ENCODE measurements around the gene CERK. TPM values are rescaled to one million over a fixed set of nuclear protein-coding genes. Genes with fewer than 3 reads are reported as not detected.

Gene CERK
- total RNA-seq, 1 donor from 2014 or later, result 46.3 TPM

DNA sequence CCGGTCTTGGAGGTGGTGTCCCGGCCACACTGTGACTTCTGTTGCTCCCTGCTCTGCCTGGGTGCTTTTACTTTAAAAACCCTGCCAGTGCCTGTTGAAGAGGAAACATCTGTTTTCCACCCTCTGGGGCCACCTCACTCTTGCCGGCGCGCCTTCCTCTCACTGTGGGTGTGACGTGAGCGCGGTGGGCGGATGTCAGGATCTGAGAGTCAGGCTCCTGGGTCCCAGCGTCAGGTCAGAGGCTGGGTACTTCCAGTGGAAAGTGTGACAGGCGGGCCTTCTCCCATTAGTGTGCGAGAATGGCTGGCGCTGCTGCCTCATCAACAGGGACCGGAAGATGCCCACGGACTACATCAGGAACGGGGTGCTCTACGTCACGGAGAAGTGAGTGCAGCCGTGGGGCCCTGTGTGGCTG lies 63.7 kb downstream of the CERK start:
- TF ChIP-seq, protein P1, sequence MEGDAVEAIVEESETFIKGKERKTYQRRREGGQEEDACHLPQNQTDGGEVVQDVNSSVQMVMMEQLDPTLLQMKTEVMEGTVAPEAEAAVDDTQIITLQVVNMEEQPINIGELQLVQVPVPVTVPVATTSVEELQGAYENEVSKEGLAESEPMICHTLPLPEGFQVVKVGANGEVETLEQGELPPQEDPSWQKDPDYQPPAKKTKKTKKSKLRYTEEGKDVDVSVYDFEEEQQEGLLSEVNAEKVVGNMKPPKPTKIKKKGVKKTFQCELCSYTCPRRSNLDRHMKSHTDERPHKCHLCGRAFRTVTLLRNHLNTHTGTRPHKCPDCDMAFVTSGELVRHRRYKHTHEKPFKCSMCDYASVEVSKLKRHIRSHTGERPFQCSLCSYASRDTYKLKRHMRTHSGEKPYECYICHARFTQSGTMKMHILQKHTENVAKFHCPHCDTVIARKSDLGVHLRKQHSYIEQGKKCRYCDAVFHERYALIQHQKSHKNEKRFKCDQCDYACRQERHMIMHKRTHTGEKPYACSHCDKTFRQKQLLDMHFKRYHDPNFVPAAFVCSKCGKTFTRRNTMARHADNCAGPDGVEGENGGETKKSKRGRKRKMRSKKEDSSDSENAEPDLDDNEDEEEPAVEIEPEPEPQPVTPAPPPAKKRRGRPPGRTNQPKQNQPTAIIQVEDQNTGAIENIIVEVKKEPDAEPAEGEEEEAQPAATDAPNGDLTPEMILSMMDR (IDR thresholded peaks at IDR 0.05; ENCODE audit: insufficient read depth, low read length, poor library complexity, severe bottlenecking), result no peak
- Histone ChIP-seq H3K36me3 (ENCODE audit: control insufficient read depth, insufficient read depth, low read length) (no peaks in the 10 kb centered on the region), H3K27me3 (ENCODE audit: control insufficient read depth, insufficient read depth, low read length) (no peaks in the 10 kb centered on the region), H3K4me3 (ENCODE audit: low read depth, low read length) (no peak overlapping the region)
- no peak for DNase-seq (ENCODE audit: low read depth)

DNA sequence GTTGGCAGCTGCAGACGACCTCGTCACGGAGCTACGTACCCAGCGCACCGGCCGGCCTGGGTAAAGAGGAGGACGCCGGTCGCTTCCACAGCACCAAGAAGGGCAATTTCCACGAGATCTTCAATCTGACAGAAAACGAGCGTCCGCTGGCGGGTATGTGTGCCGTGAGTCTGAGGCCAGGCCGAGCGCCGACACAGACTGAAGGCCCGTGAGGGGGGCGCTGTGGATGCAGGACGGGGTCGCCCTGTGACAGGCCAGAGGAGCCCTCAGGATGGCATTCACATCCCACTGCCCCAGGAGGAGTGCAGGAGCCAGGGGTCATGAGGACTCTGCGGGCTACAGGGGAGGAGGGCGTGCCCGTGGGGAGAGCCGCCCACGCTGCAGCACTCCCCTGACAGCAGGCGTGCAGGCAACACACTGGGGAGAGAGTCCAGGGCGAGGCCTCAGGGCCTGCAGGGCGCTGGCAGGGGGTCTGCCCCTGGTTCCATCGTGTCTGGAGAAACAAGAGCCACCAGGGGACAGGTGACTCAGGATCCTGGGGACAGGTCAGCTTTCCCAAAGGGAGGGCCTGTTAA lies 64.3 kb downstream of the CERK start:
- TF ChIP-seq, protein P1 (IDR thresholded peaks at IDR 0.05; ENCODE audit: insufficient read depth, low read length, poor library complexity, severe bottlenecking), result no peak
- H3K36me3 ChIP-seq (ENCODE audit: control insufficient read depth, insufficient read depth, low read length), result no peaks in the 10 kb centered on the region
- no peak for DNase-seq (ENCODE audit: low read depth)
- no peak overlapping the region for H3K4me3 ChIP-seq (ENCODE audit: low read depth, low read length)
- H3K27me3 ChIP-seq (ENCODE audit: control insufficient read depth, insufficient read depth, low read length), result no peaks in the 10 kb centered on the region

DNA sequence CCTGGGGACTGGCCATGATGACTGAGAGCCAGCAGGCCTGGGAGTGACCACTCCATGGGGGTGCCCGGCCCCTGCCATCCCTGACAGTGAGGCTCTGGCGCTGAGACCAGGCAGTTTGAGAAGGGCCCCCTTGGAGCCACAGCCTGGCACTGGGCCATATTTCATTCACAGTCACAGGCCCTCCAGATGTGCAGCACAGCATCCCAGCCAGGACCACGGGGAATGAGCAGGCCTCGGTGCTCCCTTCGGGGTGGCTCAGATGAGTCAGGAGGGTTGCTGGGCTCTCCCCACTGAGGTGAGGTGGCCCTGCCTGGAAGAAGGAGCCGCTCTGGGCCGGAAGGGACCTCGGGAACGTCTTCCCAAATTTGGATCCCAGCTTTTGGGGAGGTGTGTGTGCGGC lies 64.8 kb downstream of the CERK start:
- DNase-seq (ENCODE audit: low read depth), result no peak
- Histone ChIP-seq H3K4me3 (ENCODE audit: low read depth, low read length) (no peak overlapping the region), H3K27me3 (ENCODE audit: control insufficient read depth, insufficient read depth, low read length) (no peaks in the 10 kb centered on the region), H3K36me3 (ENCODE audit: control insufficient read depth, insufficient read depth, low read length) (no peaks in the 10 kb centered on the region)
- TF ChIP-seq, protein P1 (IDR thresholded peaks at IDR 0.05; ENCODE audit: insufficient read depth, low read length, poor library complexity, severe bottlenecking), result no peak

DNA sequence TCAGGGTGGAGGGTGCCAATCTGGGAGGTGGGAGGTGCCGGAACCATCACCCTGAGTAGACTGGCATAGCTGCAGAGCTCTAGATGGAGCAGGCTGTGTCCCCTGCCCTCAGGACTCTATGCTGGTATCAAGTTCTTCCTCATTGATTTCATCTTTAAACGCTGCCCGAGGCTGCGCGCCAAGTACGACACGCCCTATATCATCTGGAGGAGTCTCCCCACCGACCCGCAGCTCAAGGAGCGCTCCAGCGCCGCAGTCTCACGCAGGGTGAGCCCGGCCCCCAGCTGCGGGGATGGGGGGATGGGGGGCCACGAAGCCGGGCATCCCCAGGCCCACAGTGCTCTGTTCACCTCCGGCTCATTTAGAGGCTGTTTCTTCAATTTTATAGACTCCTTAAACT lies 65.3 kb downstream of the CERK start:
- no peaks in the 10 kb centered on the region for H3K36me3 ChIP-seq (ENCODE audit: control insufficient read depth, insufficient read depth, low read length)
- DNase-seq (ENCODE audit: low read depth), result no peak
- TF ChIP-seq, protein P1 (IDR thresholded peaks at IDR 0.05; ENCODE audit: insufficient read depth, low read length, poor library complexity, severe bottlenecking), result no peak
- H3K27me3 ChIP-seq (ENCODE audit: control insufficient read depth, insufficient read depth, low read length), result no peaks in the 10 kb centered on the region
- H3K4me3 ChIP-seq (ENCODE audit: low read depth, low read length), result no peak overlapping the region

DNA sequence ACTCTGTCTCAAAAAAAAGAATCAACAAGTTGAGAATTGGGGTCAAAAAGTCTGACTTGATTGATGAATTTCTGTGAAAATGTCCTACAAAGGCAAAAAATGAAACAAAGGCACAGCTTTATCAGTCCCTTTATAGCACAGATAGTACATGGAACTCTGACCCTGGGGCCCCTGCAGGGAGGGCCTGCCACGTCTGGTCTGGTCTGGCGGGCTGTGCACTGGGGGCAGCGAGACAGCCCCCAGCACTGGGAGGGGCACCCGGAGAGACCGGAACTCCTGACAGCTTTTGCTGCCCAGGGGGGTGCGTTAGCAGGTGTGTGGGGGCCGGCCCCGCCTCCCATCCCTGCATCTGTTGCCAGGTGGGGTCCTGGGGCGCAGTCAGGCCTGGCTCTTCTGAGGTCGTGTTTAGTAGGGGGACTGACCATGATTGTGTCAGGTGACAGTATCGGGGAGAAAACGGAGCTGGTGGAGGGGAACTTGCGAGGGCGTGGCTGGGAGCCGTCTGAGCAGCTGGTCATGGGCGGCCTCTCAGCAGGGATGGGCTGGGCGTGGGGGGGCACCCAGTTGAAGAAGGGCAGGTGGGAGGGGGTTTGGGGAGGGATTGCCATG lies 66.1 kb downstream of the CERK start:
- DNase-seq (ENCODE audit: low read depth), result no peak
- H3K36me3 ChIP-seq (ENCODE audit: control insufficient read depth, insufficient read depth, low read length), result no peaks in the 10 kb centered on the region
- no peak overlapping the region for H3K4me3 ChIP-seq (ENCODE audit: low read depth, low read length)
- no peaks in the 10 kb centered on the region for H3K27me3 ChIP-seq (ENCODE audit: control insufficient read depth, insufficient read depth, low read length)
- TF ChIP-seq, protein P1 (IDR thresholded peaks at IDR 0.05; ENCODE audit: insufficient read depth, low read length, poor library complexity, severe bottlenecking), result no peak

DNA sequence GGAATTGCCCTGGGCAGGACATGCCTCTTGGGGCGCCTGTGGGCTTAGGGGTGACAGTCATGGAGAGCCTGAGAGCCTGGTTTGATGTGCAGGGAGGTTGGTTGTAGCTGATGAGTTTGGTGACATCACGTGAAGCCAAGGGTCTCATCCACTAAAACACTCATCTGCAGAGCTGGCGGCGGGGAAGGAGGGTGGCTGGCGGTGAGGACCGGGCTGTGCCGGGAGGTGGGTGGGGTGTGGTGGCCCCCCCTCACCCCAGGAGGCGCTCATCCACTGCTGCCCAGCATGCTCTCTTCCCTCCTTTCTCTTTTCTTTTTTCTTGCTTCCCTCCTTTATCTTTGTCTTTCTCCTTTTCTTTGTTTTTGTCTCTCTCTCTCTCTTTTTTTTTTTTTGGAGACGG lies 68.9 kb downstream of the CERK start:
- DNase-seq (ENCODE audit: low read depth), result no peak
- TF ChIP-seq, protein P1 (IDR thresholded peaks at IDR 0.05; ENCODE audit: insufficient read depth, low read length, poor library complexity, severe bottlenecking), result no peak
- no peaks in the 10 kb centered on the region for H3K36me3 ChIP-seq (ENCODE audit: control insufficient read depth, insufficient read depth, low read length)
- H3K27me3 ChIP-seq (ENCODE audit: control insufficient read depth, insufficient read depth, low read length), result no peaks in the 10 kb centered on the region
- H3K4me3 ChIP-seq (ENCODE audit: low read depth, low read length), result no peak overlapping the region

Measured in kidney epithelial cell (primary cell).